Hematopoietic multipotent progenitor cell (in vitro differentiated cells): ENCODE results near the gene CAMKMT. TPM values are rescaled to one million over a fixed set of nuclear protein-coding genes. Genes with fewer than 3 reads are reported as not detected.

Source experiments
- DNase-seq, 3 donors: peaks; one replicate each; pipeline ENCODE4 v3.0.0-alpha.2; 2011 to 2015; ENCODE audit warnings: low read depth in 2 of 3, low spot score in 2 of 3
- total RNA-seq: library from RNA; depleted of rRNA; stranded (reverse); fragments of >200 nt; gene quantifications from one replicate; pipeline ENCODE4 v1.2.3, GENCODE V29; 2012

CAMKMT gene
- total RNA-seq, 1 donor = 3.8 TPM

GRCh38 chr2:44442019-44442418 lies 80.3 kb downstream of the CAMKMT start:
- no peak for DNase-seq

GRCh38 chr2:44443517-44443916 lies 81.8 kb downstream of the CAMKMT start:
- no peak for DNase-seq

- no peak for DNase-seq
These were observed 83.1 kb downstream of the CAMKMT start for GRCh38 chr2:44444881-44445280.

GRCh38 chr2:44448860-44449527 lies 87.2 kb downstream of the CAMKMT start:
- DNase-seq = no peak

- no peak for DNase-seq
These were observed 88.3 kb downstream of the CAMKMT start for GRCh38 chr2:44450082-44450481.

- DNase-seq = no peak
These were observed 89.1 kb downstream of the CAMKMT start for GRCh38 chr2:44450806-44451205.

DNA sequence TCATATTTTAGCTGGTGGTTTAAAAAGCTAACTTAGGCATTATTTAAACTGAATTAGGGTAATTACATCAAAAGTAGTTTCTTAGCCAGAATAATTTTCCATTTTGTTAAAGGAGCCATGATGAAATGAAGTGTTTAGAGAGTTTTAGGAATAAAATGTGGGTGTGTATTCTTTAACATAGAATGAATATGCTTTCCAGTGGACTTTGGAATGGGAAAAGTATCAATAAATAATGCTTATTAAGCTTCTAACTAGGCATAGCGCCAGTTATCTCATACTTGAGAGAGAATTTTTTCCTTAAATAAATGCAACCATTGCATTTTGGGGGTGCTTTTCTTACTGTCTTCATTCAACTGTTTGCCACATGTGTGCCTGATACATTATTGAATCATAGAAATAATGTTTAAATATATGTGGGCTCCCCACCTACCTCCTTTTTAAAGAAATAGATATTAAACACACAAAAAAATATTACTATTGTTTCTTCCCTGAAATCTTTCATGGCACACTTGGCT lies 90.4 kb downstream of the CAMKMT start:
- no peak for DNase-seq

DNA sequence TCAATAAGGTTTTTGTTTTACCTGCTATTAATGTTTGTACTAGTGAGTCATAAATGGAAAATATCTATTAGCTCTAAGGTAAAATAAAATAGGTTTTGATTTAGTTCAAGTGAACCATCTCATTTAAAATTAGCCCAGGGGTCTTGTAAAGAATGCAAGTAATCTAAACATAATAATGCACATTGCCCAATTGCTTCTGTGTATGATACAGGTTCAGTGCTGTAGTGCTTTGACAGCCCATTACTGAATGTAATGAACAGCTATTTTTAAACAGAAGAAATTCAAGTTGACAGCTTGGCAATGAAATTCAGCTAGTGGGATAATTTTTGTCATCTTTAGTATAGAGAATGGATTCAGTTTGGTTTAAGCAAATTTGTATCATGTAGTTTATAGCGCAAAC lies 91.5 kb downstream of the CAMKMT start:
- DNase-seq = no peak

DNA sequence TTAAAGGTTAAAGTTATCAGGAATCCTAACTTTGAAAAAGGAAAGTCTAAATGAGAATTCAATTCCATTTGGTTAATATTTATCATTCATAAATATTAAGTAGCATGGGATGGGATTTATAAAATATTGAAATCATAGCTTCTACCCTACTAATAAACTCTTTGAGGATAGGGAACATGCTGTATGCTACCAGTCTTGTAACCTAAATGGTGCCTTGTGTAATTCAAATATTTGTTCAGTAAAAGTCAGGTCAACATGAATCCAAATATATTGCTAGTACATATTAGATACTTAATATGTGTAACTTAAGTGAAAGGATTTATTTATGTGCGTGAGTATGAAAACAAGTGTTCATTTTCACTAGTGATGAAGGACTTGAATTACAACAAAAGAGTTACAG lies 94.1 kb downstream of the CAMKMT start:
- no peak for DNase-seq

DNA sequence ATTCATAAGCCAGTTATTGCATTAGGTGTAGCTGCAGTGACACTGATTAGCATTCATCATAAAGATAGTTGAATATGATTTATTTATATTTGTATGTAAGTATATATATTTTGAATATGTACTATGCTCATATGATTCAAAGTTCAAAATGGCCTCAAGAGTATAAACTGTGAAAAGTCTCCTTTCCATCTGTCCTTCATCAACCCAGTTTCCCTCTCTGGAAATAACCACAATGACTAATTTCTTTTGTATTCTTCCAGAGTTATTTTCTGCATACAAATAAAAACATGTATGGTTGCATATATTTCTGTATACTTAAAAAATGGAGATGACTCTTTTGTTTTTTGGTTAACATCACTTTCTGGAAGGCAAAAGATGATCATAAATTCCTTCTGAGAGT lies 95.2 kb downstream of the CAMKMT start:
- no peak for DNase-seq

DNA sequence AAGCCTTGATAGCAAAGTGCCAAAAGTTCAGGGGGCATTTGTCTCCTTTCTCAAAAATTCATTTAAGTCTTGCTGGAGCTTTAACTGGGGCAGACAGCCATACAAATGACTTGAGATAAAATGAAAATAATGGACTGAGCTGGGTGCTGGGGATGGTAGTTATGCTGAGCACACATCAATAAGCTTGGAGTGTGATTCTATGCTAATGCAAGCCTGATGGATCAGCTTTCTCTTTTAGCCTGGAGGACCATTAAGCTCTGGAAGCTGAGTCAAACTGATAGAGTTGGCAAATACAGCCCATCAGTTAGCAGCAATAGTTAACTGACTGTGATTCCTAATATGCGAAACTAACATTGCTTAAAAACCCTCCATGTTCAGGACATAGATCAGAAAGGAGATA lies 98.0 kb downstream of the CAMKMT start:
- DNase-seq = no peak

DNA sequence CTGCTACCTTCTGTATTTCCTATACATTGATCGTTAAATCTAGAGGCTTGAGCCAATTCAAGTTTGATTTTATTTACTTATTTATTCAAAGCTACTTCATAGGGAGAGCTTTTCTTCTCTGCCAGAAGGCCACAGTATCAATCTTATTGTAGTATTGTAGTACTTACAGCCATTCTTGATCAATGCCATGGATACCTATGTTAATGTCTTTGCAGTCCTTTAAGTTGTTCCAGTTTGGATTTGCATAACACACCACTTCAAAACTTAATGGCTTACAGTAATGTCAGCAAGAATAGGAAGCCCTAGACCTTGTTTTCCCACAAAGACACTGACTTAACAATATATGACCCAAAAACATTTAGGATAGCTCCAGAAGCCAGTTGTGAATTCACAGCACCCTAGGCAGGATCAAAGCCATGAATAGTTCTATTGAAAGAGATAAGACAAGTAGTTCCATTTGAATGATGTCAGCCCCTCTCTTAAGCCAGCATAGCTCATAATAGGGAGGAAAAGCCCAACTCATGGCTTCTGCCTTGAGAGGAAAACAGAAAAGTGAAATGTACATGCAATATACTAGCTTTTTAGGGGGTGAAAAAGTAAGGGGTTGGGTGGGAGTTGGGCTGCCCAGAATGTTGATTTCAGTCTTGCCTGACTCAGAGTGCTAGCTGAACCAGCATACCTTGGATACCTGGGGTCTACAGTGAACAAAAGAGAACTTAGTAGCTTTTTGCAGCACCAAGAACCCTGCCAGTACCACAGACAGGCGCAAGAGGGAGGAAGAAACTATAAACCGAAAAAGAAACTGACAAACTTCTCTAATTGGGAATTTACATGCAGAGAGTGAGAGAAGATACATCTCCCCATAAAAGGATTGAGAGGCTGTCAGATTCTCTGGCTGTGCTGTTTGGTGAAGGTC lies 101.4 kb downstream of the CAMKMT start:
- no peak for DNase-seq

GRCh38 chr2:44464437-44464836 lies 102.7 kb downstream of the CAMKMT start:
- DNase-seq = no peak

- no peak for DNase-seq
These were observed 108.4 kb downstream of the CAMKMT start for GRCh38 chr2:44470151-44470550.

GRCh38 chr2:44477657-44478414 lies 116.1 kb downstream of the CAMKMT start:
- no peak for DNase-seq

GRCh38 chr2:44479127-44479887 lies 117.6 kb downstream of the CAMKMT start:
- DNase-seq = peak; percentile 30 to 86 (median 70)

GRCh38 chr2:44480068-44480467 lies 118.3 kb downstream of the CAMKMT start:
- no peak for DNase-seq

DNA sequence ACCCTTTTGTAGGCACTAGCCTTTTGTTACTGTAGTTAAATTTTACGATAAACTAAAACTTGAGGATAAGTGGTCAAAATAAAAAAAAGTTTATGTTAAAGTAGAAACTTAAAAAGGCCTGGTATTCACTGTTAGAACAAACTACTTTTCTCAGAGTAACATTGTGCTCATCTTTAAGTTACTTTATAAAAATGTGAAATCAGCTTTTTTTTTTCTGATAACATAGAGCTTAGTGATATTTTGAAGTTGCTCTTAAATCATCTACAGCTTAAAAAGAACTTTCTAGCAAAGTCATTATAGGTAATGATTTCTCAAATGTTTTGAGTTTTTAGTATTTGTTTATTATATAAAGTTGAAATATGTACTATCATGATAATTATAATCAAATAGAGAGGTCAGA lies 125.3 kb downstream of the CAMKMT start:
- DNase-seq = no peak

DNA sequence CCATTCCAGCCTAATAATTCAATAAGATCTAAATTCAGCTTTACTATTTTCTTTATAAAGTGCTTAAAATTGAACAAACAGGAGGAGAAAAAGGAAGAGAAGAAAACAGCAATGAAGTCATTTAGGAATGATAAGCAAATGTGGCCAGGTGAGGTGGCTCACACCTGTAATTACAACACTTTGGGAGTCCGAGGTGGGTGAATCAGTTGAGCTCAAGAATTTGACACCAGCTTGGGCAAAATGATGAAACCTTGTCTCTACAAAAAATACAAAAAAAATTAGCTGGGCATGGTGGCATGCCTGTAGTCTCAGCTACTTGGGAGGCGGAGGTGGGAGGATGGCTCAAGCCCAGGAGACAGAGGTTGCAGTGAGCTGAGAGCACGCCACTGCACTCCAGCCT lies 129.0 kb downstream of the CAMKMT start:
- DNase-seq = no peak

GRCh38 chr2:44494006-44494405 lies 132.3 kb downstream of the CAMKMT start:
- no peak for DNase-seq
